Keratinocyte (primary cell): ENCODE results near the gene NTNG2.

Experiments
- EZH2 ChIP-seq: IDR thresholded peaks from one replicate; pipeline ENCODE4 v1.6.1; 2012; ENCODE audit warnings: inconsistent platforms, mild to moderate bottlenecking, low read length, moderate library complexity
- TF ChIP-seq, protein P1 (sequence below), 3 experiments: IDR thresholded peaks in 1 of 3; conservative IDR thresholded peaks in 1 of 3; optimal IDR thresholded peaks in 1 of 3; 2 replicates in 2 of 3; 3 replicates in 1 of 3; pipeline versions ENCODE3 to v1.5.1; 2011; ENCODE audit warnings: low read length in 3 of 3, mild to moderate bottlenecking in 3 of 3, moderate library complexity in 2 of 3, control low read depth in 1 of 3, inconsistent platforms in 1 of 3; ENCODE audit not compliant: insufficient read depth in 2 of 3; ENCODE audit errors: extremely low read depth in 1 of 3

DNA sequence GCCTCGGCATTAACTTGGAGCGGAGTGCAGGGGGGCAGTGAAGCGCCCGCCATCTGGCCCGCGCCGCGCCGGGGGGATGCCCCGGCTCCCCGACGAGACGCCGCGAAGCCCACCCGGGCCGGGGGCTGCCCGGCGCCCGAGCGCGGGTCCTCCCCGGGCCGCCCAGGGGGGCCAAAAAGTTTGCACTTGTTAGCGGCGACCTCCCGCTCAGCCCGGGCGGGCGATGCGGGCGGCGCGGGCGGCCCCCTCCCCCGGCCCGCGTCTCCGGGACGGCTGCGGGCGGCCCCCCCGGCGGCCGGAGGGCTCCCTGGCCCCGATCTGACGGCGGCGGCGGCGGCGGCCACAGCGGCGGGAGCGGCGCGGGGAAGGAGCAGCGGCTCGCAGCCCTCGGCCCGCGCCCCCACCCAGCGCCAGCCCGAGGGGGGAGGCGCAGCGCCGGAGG lies at the start of gene NTNG2:
- TF ChIP-seq, protein P1, sequence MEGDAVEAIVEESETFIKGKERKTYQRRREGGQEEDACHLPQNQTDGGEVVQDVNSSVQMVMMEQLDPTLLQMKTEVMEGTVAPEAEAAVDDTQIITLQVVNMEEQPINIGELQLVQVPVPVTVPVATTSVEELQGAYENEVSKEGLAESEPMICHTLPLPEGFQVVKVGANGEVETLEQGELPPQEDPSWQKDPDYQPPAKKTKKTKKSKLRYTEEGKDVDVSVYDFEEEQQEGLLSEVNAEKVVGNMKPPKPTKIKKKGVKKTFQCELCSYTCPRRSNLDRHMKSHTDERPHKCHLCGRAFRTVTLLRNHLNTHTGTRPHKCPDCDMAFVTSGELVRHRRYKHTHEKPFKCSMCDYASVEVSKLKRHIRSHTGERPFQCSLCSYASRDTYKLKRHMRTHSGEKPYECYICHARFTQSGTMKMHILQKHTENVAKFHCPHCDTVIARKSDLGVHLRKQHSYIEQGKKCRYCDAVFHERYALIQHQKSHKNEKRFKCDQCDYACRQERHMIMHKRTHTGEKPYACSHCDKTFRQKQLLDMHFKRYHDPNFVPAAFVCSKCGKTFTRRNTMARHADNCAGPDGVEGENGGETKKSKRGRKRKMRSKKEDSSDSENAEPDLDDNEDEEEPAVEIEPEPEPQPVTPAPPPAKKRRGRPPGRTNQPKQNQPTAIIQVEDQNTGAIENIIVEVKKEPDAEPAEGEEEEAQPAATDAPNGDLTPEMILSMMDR (optimal IDR thresholded peaks at IDR 0.05 in 1 of 3, IDR thresholded peaks at IDR 0.05 in 1 of 3, conservative IDR thresholded peaks at IDR 0.05 in 1 of 3; ENCODE audit: extremely low read depth in 1 of 3, insufficient read depth in 2 of 3, low read length in 3 of 3), result no peak
- TF ChIP-seq EZH2, result no peak
